Measurements from ENCODE around the gene ARHGEF37. TPM values are rescaled to one million over a fixed set of nuclear protein-coding genes. Genes with fewer than 3 reads are reported as not detected.
"Not testable (repeated sequence)": the region's sequence is repeated elsewhere in the genome, so short reads cannot be mapped to it uniquely, and the experiment has no call there.

ARHGEF37 gene
- polyA plus RNA-seq, 1 donor from 2014 or later: 0.36 TPM

DNA sequence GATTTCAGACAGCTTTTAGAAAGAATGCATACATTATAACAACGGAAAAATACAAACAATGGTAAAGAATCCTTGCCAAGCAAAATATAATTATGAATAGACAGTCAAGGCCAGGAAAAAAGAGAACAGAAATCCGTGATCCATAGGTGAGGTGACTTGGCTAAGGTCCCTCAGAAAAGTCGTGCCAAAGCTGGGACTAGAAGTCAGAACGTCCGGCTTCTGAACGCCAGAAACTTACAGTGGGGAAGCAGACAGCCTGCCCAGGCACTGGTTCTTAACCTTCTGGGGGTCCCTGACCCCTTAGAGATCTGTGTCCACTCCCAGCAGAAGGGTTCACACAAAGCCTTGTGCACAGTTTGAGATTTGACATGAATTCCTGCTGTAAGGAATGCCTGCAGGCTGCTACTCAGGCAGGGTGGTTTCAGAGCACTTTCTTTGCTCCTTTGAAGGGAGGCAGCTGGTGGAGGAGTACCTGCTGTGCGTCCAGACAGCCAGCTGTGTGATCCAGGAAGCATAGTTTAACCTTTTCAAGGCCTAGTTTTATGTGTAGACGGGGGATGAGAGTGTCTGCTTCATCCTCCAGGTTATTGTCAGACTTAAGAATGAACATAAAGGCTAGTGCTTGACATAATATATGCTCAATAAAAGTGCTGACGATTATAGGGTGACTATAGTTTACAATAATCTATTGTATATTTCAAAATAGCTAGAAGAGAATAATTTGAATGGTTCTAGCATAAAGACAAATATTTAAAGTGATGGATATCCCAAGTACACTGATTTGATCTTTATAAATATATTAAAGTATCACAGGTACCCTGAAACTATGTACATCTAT lies 852 bp downstream of the ARHGEF37 start:
- Mint-ChIP-seq H3K4me1 (peaks cover 2 to 8% (median 7%) of the 10 kb centered on the region in 3 donors), H3K4me3 (peak overlapping the region; percentile 43 to 85 (median 76)), H3K27ac (no peak overlapping the region), H3K27me3 (peaks cover 9% of the 10 kb centered on the region), H3K36me3 (no peaks in the 10 kb centered on the region), H3K9me3 (no peaks in the 10 kb centered on the region)

DNA sequence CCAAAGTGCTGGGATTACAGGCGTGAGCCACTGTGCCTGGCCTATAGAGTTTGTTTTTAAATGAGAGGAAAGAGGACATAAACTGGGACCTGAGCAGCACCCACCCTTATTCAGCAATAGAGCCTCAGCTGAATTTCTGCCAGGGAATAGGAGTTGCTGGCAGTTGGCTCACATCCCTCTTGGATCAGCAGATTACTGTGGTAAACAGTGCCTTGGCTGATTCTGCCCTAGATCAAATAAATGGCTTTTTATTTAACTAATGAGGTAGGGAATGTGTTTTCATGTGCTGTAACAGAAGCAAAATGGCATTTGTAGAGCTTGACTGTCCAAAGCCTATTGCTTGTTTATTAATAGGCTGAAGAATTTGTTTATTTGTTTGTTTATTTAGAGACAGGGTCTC lies 2.1 kb downstream of the ARHGEF37 start:
- Mint-ChIP-seq H3K4me1 (peaks cover 2 to 8% (median 7%) of the 10 kb centered on the region in 3 donors), H3K27me3 (peaks cover 9% of the 10 kb centered on the region), H3K4me3 (no peak overlapping the region), H3K27ac (no peak overlapping the region), H3K9me3 (no peaks in the 10 kb centered on the region), H3K36me3 (no peaks in the 10 kb centered on the region)

DNA sequence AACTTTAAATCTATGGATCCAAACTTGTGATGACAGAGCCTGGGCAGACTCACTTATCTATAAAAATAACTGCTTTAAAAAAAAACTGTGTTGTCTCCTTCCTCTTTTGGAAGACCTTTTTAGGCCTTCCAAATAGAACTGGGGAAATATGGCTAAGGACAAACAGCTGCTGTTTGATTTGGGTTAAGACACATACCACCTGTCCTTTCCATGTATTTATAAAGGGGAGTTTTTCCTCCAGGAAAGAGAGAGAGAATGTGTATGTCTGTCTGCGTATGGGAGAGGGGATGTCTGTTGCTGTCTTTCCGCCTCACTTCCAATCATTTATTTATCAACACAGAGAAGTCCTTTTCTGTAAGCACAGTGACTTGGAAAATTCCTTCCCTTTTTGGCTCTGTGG lies 2.8 kb downstream of the ARHGEF37 start:
- no peaks in the 10 kb centered on the region for H3K36me3 Mint-ChIP-seq

DNA sequence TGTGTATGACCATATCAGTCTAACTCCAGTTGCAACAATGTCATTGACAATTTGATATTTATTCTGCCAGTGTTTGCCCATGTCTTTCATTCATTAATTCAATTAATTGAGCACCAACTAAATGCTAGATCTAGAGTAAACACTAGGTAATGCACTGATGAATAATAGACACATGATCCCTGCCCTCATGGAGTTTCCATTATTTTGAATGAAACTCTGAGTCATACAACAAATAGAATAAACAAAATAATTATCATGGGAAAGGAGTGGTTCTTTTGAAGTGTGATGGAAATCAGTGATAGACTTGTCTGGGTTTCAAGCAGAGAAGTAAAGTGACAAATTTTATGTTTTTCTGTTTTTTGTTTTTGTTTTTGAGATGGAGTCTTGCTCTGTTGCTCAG lies 4.6 kb downstream of the ARHGEF37 start:
- no peak overlapping the region for H3K27ac Mint-ChIP-seq
- H3K27me3 Mint-ChIP-seq: peaks cover 5% of the 10 kb centered on the region
- no peak overlapping the region for H3K4me3 Mint-ChIP-seq
- peaks cover 1 to 4% (median 3%) of the 10 kb centered on the region in 3 donors for H3K4me1 Mint-ChIP-seq
- H3K9me3 Mint-ChIP-seq: no peaks in the 10 kb centered on the region
- H3K36me3 Mint-ChIP-seq: no peaks in the 10 kb centered on the region

More for the DNA sequence above, 2.8 kb downstream of the ARHGEF37 start:
- H3K27me3 Mint-ChIP-seq: peaks cover 9% of the 10 kb centered on the region
- no peak overlapping the region for H3K4me3 Mint-ChIP-seq
- H3K9me3 Mint-ChIP-seq: no peaks in the 10 kb centered on the region
- H3K27ac Mint-ChIP-seq: no peak overlapping the region
- H3K4me1 Mint-ChIP-seq: peaks cover 2 to 8% (median 7%) of the 10 kb centered on the region in 3 donors

DNA sequence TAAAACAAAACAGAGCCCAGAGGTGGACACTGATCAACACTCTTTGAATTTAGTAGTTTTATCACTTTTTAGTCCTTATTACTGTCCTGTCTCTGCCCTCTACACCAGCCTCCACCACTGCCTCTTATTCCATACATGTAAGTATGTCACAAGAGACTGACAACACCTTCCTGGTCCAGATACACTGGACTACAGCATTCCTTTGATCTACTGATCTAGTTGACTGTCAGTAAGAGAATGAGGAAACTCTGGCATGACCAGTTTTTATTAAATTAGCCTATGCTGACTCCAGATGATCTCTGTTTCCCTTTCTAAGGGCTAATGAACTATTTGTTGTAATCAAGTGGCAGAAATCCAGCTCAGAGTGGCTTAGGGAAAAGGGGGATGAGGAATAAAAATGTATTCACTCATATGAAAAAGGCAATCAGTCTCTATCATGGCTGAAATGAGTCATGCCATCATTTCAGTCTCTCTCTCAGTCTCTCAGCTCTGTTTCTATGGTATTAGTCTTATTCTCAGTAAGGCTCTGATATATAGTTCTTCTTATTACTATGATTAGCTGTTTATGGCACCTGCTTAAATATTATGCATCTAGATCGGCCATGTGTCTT lies 5.5 kb downstream of the ARHGEF37 start:
- H3K27me3 Mint-ChIP-seq: peaks cover 2% of the 10 kb centered on the region
- no peaks in the 10 kb centered on the region for H3K9me3 Mint-ChIP-seq
- peaks cover 0 to 5% (median 4%) of the 10 kb centered on the region in 3 donors for H3K4me1 Mint-ChIP-seq
- no peak overlapping the region for H3K27ac Mint-ChIP-seq
- H3K36me3 Mint-ChIP-seq: no peaks in the 10 kb centered on the region
- H3K4me3 Mint-ChIP-seq: no peak overlapping the region

DNA sequence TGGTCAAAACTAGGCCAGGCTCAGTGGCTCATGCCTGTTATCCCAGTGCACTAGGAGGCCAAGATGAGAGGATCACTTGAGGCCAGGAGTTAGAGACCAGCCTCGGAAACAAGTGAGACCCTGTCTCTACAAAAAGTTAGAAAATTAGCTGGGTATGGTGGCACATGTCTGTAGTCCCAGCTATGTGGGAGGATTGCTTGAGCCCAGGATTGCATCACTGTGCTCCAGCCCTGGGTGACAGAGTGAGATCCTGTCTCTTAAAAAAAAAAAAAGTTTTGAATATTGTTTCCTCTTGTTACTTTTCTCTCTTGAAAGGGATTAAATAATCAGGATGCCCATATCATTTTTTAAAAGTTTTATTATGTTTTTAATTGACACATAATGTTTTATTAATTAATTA lies 7.6 kb downstream of the ARHGEF37 start:
- H3K27me3 Mint-ChIP-seq: peaks cover 1% of the 10 kb centered on the region
- no peak overlapping the region for H3K27ac Mint-ChIP-seq
- H3K36me3 Mint-ChIP-seq: no peaks in the 10 kb centered on the region
- no peaks in the 10 kb centered on the region for H3K9me3 Mint-ChIP-seq
- H3K4me1 Mint-ChIP-seq: peaks cover 4 to 5% (median 4%) of the 10 kb centered on the region in 3 donors
- no peak overlapping the region for H3K4me3 Mint-ChIP-seq

DNA sequence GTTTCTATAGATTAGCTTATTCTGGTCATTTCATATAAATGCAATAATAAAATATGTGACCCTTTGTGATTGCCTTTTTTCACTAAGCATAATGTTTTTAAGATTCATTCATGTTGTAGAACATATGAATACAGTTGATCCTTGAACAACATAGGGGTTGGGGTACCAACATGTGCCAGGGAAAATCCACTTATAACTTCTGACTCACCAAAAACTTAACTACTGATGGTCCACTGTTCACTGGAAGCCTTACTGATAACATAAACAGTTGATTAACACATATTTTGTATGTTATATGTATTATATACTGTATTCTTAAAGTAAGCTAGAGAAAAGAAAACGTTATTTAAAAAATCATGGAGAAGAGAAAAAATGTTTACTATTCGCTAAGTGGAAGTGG lies 12.1 kb downstream of the ARHGEF37 start:
- peaks cover 3% of the 10 kb centered on the region for H3K27me3 Mint-ChIP-seq
- H3K27ac Mint-ChIP-seq: peak overlapping the region in 1 of 3 donors; percentile 44
- H3K36me3 Mint-ChIP-seq: no peaks in the 10 kb centered on the region
- no peak overlapping the region for H3K4me3 Mint-ChIP-seq
- H3K4me1 Mint-ChIP-seq: peaks cover 16 to 17% (median 16%) of the 10 kb centered on the region in 3 donors
- H3K9me3 Mint-ChIP-seq: no peaks in the 10 kb centered on the region

DNA sequence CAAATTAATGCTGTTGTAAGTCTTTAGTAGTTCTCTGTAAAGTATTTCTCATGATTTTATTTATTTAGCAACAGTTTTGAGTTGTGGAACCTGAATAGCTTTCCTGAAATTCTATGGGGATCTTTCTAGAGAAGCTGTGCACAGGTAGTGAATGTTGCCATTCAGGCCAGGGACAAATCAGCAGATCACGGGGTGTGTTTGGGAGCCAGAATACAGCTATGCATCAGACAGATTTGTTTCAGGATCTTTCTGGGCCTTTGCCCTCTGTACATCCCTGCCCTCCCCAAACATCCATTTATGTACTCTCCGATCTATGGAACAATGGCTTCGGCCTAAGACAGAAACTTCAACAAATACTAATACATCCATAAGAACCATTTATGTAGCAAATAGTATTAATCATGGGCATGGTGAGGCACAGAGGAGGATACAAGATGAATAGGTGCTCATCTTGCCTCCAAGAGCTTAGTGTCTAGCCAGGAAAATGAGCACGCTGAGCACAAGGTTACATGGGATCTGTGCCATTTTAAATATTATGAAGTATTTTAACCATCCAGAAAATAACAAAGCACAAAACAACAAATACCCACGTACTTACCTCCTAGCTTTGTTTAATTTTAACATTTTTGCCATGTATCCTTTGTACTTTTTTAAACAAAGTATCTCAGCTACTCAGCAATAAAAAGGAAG lies 13.1 kb downstream of the ARHGEF37 start:
- Mint-ChIP-seq H3K9me3 (no peaks in the 10 kb centered on the region), H3K27me3 (peaks cover 3% of the 10 kb centered on the region), H3K4me1 (peaks cover 17 to 18% (median 18%) of the 10 kb centered on the region in 3 donors)

DNA sequence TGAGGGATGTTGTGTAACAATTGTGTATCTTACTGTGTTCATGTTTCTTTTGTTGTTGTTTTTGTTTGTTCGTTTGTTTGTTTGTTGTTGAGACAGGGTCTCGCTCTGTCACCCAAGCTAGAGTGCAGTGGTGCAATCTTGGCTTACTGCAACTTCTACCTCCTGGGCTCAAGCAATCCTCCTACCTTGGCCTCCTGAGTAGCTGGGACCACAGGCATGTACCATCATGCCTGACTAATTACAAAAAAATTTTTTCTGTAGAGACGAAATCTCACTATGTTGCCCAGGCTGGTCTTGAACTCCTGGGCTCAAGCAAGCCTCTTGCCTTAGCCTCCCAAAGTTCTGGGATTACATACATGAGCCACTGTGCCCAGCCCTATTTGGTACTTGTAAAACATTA lies 13.8 kb downstream of the ARHGEF37 start:
- H3K4me1 Mint-ChIP-seq: peaks cover 17 to 23% (median 18%) of the 10 kb centered on the region in 3 donors
- H3K4me3 Mint-ChIP-seq, H3K27ac Mint-ChIP-seq, H3K9me3 Mint-ChIP-seq, H3K27me3 Mint-ChIP-seq, H3K36me3 Mint-ChIP-seq: not testable (repeated sequence)

More for the DNA sequence above, 13.1 kb downstream of the ARHGEF37 start:
- no peak overlapping the region for H3K27ac Mint-ChIP-seq
- no peak overlapping the region for H3K4me3 Mint-ChIP-seq
- no peaks in the 10 kb centered on the region for H3K36me3 Mint-ChIP-seq

DNA sequence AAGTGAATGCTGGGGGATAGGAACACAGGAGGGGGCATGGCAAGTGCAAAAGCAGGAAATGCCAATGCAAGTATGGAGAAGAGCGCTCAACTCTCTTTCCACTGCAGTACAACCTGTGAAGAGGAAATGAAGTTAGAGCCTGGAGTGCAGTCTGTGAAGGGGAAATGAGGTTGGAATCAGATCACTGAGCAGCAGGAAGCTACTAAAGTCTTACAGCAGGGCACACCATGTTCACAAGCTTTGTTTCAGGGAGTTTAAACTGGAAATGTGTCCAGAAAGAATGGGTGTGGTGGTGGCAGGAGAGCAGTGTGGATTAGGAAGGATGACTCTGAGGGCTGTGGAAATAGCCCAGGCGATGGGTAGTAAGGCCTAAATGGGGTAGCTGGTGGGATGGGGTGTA lies 15.4 kb downstream of the ARHGEF37 start:
- no peaks in the 10 kb centered on the region for H3K9me3 Mint-ChIP-seq
- H3K27me3 Mint-ChIP-seq: peaks cover 3% of the 10 kb centered on the region
- H3K36me3 Mint-ChIP-seq: no peaks in the 10 kb centered on the region
- H3K4me1 Mint-ChIP-seq: peaks cover 12 to 25% (median 17%) of the 10 kb centered on the region in 3 donors
- no peak overlapping the region for H3K27ac Mint-ChIP-seq
- peak overlapping the region in 2 of 4 donors; percentile 75 to 77 for H3K4me3 Mint-ChIP-seq

DNA sequence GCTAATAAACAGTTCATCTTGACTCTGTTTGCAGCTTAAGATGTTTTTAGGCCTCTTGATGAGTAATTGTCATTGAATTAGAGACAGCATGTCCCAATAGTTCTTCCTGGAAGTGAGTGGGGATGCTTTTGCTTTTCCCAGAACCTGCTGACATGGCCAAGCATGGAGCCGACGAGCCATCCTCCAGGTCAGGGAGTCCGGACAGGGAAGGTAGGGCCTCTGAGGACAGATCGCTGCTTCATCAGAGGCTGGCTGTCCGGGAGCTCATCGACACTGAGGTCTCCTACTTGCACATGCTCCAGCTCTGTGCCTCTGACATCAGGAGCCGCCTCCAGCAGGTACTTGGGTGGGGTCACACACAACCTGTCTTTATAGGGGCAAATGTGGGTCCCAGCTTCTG lies 16.3 kb downstream of the ARHGEF37 start:
- Mint-ChIP-seq H3K4me1 (peaks cover 12 to 22% (median 17%) of the 10 kb centered on the region in 3 donors), H3K36me3 (no peaks in the 10 kb centered on the region), H3K9me3 (no peaks in the 10 kb centered on the region), H3K27me3 (peaks cover 3% of the 10 kb centered on the region), H3K27ac (no peak overlapping the region), H3K4me3 (no peak overlapping the region)

DNA sequence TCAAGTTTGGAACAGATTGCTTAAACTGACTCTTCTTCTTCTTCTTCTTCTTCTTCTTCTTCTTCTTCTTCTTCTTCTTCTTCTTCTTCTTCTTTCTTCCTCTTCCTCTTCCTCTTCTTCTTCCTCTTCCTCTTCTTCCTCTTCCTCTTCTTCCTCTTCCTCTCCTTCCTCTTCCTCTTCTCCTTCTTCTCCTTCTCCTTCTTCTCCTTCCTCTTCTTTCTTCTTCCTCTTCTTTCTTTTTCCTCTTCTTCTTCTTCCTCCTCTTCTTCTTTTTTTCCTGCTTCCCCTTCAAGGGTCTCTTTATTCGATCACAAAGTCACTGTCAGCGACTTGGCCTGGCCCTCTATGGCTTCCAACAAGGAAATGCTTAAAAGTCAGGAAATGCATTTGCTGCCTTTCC lies 16.9 kb downstream of the ARHGEF37 start:
- H3K27me3 Mint-ChIP-seq, H3K4me3 Mint-ChIP-seq, H3K36me3 Mint-ChIP-seq, H3K9me3 Mint-ChIP-seq, H3K27ac Mint-ChIP-seq: not testable (repeated sequence)
- H3K4me1 Mint-ChIP-seq: peaks cover 12 to 22% (median 17%) of the 10 kb centered on the region in 3 donors

DNA sequence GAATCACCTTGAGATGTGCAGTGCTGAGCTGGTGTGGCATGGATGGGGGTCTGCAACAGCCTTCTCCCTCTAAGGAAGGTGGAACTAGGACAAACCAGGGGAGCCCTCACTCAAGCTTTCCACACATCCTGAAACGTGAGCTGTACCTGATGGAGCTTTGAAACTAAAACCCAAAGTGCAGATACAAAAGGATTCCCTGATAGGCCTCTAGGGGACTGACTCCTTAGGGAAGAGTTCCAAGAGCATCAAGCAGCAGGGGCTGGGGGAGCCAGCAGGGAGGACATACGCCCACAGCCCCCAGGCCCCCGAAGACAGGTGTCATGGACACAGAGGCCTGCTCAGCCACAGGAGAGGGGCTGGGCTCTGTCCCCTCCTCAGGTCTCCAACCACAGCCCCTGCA lies 17.7 kb downstream of the ARHGEF37 start:
- peaks cover 12 to 22% (median 17%) of the 10 kb centered on the region in 3 donors for H3K4me1 Mint-ChIP-seq
- H3K36me3 Mint-ChIP-seq: no peaks in the 10 kb centered on the region
- H3K27ac Mint-ChIP-seq: no peak overlapping the region
- no peaks in the 10 kb centered on the region for H3K9me3 Mint-ChIP-seq
- no peak overlapping the region for H3K4me3 Mint-ChIP-seq
- H3K27me3 Mint-ChIP-seq: peaks cover 2% of the 10 kb centered on the region

DNA sequence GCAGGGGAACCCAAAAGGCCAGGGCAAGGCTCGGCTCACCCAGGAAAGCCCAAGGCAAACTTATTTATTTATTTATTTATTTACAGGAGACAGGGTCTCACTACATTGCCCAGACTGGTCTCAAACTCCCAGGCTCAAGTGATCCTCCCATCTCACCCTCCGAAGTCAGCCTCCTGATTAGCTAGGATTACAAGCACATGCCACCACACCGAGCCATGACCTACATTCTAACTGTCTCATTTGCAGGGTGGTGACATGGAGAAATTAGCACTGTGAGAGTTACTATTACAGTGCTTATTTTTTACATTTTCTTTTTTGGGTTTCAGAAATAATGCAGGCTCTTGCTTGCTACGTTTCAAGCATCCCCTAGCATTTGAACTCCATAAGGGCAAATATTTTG lies 18.1 kb downstream of the ARHGEF37 start:
- Mint-ChIP-seq H3K4me3 (no peak overlapping the region), H3K4me1 (peaks cover 12 to 22% (median 17%) of the 10 kb centered on the region in 3 donors), H3K36me3 (no peaks in the 10 kb centered on the region), H3K9me3 (no peaks in the 10 kb centered on the region), H3K27ac (no peak overlapping the region), H3K27me3 (peaks cover 2% of the 10 kb centered on the region)

DNA sequence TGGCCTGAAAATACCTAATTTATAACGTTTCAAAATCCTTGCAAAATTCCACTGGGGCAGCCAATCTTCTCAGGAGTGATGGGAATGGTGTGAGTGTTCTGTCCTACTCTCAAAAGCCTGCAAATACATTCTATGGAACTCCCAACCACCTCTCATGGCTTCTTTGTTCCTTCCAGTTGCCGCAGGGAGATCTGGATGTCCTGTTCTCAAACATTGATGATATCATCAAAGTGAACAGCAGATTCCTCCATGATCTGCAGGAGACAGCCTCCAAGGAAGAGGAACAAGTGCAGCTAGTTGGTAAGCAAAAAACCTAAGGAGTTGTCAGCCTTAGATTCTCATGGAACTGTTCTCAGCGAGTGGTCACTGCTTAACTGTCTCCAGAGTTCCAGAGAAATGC lies 19.6 kb downstream of the ARHGEF37 start:
- Mint-ChIP-seq H3K4me3 (no peak overlapping the region), H3K36me3 (no peaks in the 10 kb centered on the region)

More for the DNA sequence above, 19.6 kb downstream of the ARHGEF37 start:
- Mint-ChIP-seq H3K27ac (peak overlapping the region in 1 of 3 donors; percentile 22), H3K4me1 (peaks cover 17 to 22% (median 19%) of the 10 kb centered on the region in 3 donors), H3K27me3 (peaks cover 2% of the 10 kb centered on the region), H3K9me3 (no peaks in the 10 kb centered on the region)
